Glomerular endothelial cell (primary cell): Measurements from ENCODE around the gene ATP6V0A4. TPM values are rescaled to one million over a fixed set of nuclear protein-coding genes. Genes with fewer than 3 reads are reported as not detected.
"Not testable (repeated sequence)": the region's sequence is repeated elsewhere in the genome, so short reads cannot be mapped to it uniquely, and the experiment has no call there.

ENCODE experiments used
- DNase-seq: peaks from one replicate; pipeline ENCODE4 v3.0.0-alpha.2; 2011; ENCODE audit warnings: low read depth, low spot score; ENCODE audit errors: extremely low read depth
- total RNA-seq: library from RNA; depleted of rRNA; stranded (reverse); fragments of >200 nt; gene quantifications from 2 replicates; pipeline ENCODE4 v1.2.3, GENCODE V29; 2015

Gene ATP6V0A4
- total RNA-seq, 1 donor from 2014 or later, result not detected

- no peak for DNase-seq
Measured at GRCh38 chr7:138752518-138753149, 45.4 kb downstream of the ATP6V0A4 start.

GRCh38 chr7:138750901-138751464, 47.0 kb downstream of the ATP6V0A4 start:
- DNase-seq, result no peak

- no peak for DNase-seq
Measured at GRCh38 chr7:138750473-138750872, 47.5 kb downstream of the ATP6V0A4 start.

- no peak for DNase-seq
Measured at GRCh38 chr7:138749960-138750359, 48.0 kb downstream of the ATP6V0A4 start.

GRCh38 chr7:138748666-138749065, 49.3 kb downstream of the ATP6V0A4 start:
- DNase-seq, result no peak

GRCh38 chr7:138746073-138746472, 51.9 kb downstream of the ATP6V0A4 start:
- DNase-seq, result no peak

GRCh38 chr7:138745189-138745588, 52.8 kb downstream of the ATP6V0A4 start:
- no peak for DNase-seq

GRCh38 chr7:138741453-138741735, 56.6 kb downstream of the ATP6V0A4 start:
- DNase-seq, result no peak

- no peak for DNase-seq
Measured at GRCh38 chr7:138739859-138740258, 58.1 kb downstream of the ATP6V0A4 start.

- DNase-seq, result peak; percentile 74
Measured at GRCh38 chr7:138738551-138739335, 59.3 kb downstream of the ATP6V0A4 start.

- no peak for DNase-seq
Measured at GRCh38 chr7:138738114-138738513, 59.9 kb downstream of the ATP6V0A4 start.

- DNase-seq, result no peak
Measured at GRCh38 chr7:138735399-138735798, 62.6 kb downstream of the ATP6V0A4 start.

GRCh38 chr7:138731733-138732132, 66.3 kb downstream of the ATP6V0A4 start:
- not testable (repeated sequence) for DNase-seq

GRCh38 chr7:138729444-138729843, 68.6 kb downstream of the ATP6V0A4 start:
- DNase-seq, result no peak

GRCh38 chr7:138727336-138728099, 70.5 kb downstream of the ATP6V0A4 start:
- no peak for DNase-seq

GRCh38 chr7:138726288-138726687, 71.7 kb downstream of the ATP6V0A4 start:
- no peak for DNase-seq

GRCh38 chr7:138720286-138720685, 77.7 kb downstream of the ATP6V0A4 start:
- no peak for DNase-seq

GRCh38 chr7:138716889-138717288, 81.1 kb downstream of the ATP6V0A4 start:
- DNase-seq, result no peak

GRCh38 chr7:138713191-138713590, 84.8 kb downstream of the ATP6V0A4 start:
- no peak for DNase-seq

- DNase-seq, result no peak
Measured at GRCh38 chr7:138712652-138713051, 85.3 kb downstream of the ATP6V0A4 start.
